Activated B cell treated with CpG ODN at 0.5 μM for 24 hours (primary cell): Measurements from ENCODE around the gene MAP3K20. TPM values are rescaled to one million over a fixed set of nuclear protein-coding genes. Genes with fewer than 3 reads are reported as not detected.
"Not testable (repeated sequence)": the region's sequence is repeated elsewhere in the genome, so short reads cannot be mapped to it uniquely, and the experiment has no call there.

Experiments
- ATAC-seq: fragments of 200-7000 bp; cut with Tn5 transposase; one replicate; pipeline ENCODE4 v1.10.0; 2021; ENCODE audit warnings: low read depth, mild to moderate bottlenecking, moderate library complexity
- CTCF ChIA-PET: fragments of 350-600 bp; sonication (Branson Sonifier 250); formaldehyde crosslinking; loops from one replicate; lab custom pipeline; 2021; ENCODE audit warnings: antibody characterized with exemption; lab: Charles Lee
- POLR2A ChIA-PET: fragments of 350-600 bp; sonication (Branson Sonifier 250); formaldehyde crosslinking; loops from one replicate; lab custom pipeline; 2021; ENCODE audit warnings: antibody characterized with exemption; lab: Charles Lee
- DNase-seq: peaks from one replicate; pipeline ENCODE4 v3.0.0; 2022
- H3K27ac Mint-ChIP-seq: one replicate; pipeline ENCODE4 v1.8.0; 2020; ENCODE audit warnings: mixed read lengths
- H3K27me3 Mint-ChIP-seq: one replicate; pipeline ENCODE4 v1.8.0; 2021; ENCODE audit warnings: mixed read lengths
- H3K36me3 Mint-ChIP-seq: one replicate; pipeline ENCODE4 v1.8.0; 2021; ENCODE audit warnings: low read depth, mixed read lengths
- H3K4me1 Mint-ChIP-seq: one replicate; pipeline ENCODE4 v1.8.0; 2021; ENCODE audit warnings: mixed read lengths
- H3K4me3 Mint-ChIP-seq: one replicate; pipeline ENCODE4 v1.8.0; 2020; ENCODE audit warnings: mild to moderate bottlenecking, mixed read lengths
- H3K9me3 Mint-ChIP-seq: one replicate; pipeline ENCODE4 v1.8.0; 2020; ENCODE audit warnings: mixed read lengths
- CTCF ChIP-seq: fragments of 200-600 bp; IDR thresholded peaks from one replicate; pipeline ENCODE4 v1.8.0; 2022; ENCODE audit warnings: antibody characterized with exemption, mild to moderate bottlenecking
- intact Hi-C: fragments of 100-400 bp; cut with micrococcal nuclease; formaldehyde crosslinking; loops from one replicate; pipeline ENCODE4 v1.15.1; 2024
- total RNA-seq: library from RNA; stranded (reverse); gene quantifications from 2 replicates; pipeline ENCODE4 v1.2.3, GENCODE V29; 2022

Gene MAP3K20
- total RNA-seq, 1 donor from 2014 or later: 8.7 TPM

GRCh38 chr2:173165443-173166238 lies 90.0 kb downstream of the MAP3K20 start:
- Mint-ChIP-seq H3K27ac (no peak overlapping the region), H3K27me3 (no peaks in the 10 kb centered on the region), H3K9me3 (no peaks in the 10 kb centered on the region), H3K36me3 (no peaks in the 10 kb centered on the region), H3K4me3 (no peak overlapping the region), H3K4me1 (no peaks in the 10 kb centered on the region)
- intact Hi-C loops: no loop called here
- ATAC-seq (no peak), DNase-seq (no peak)
- TF ChIP-seq CTCF: no peak
- ChIA-PET POLR2A (no interaction called here), CTCF (no interaction called here)

- Mint-ChIP-seq H3K36me3 (no peaks in the 10 kb centered on the region), H3K27me3 (no peaks in the 10 kb centered on the region), H3K27ac (no peak overlapping the region), H3K9me3 (peaks cover 2% of the 10 kb centered on the region), H3K4me3 (no peak overlapping the region), H3K4me1 (no peaks in the 10 kb centered on the region)
- TF ChIP-seq CTCF: no peak
- DNase-seq: no peak
- intact Hi-C loops: no loop called here
- CTCF ChIA-PET: interaction anchor here (1.0 kb wide), 1 partner anchor 145 kb away, joined by 3 read pairs; no protein-coding TSS in a partner anchor
- POLR2A ChIA-PET: no interaction called here
- ATAC-seq: no peak
These were observed 95.7 kb downstream of the MAP3K20 start for GRCh38 chr2:173171321-173171720.

- Mint-ChIP-seq H3K4me1 (no peaks in the 10 kb centered on the region), H3K36me3 (no peaks in the 10 kb centered on the region), H3K9me3 (peaks cover 2% of the 10 kb centered on the region), H3K27ac (no peak overlapping the region), H3K27me3 (no peaks in the 10 kb centered on the region), H3K4me3 (no peak overlapping the region)
- intact Hi-C loops: no loop called here
- DNase-seq (no peak), ATAC-seq (no peak)
- ChIA-PET CTCF (interaction anchor here (0.7 to 1.0 kb wide), 2 partner anchors 144 to 146 kb away, joined by 3 read pairs; no protein-coding TSS in a partner anchor), POLR2A (no interaction called here)
- no peak for TF ChIP-seq CTCF
These were observed 96.4 kb downstream of the MAP3K20 start for GRCh38 chr2:173171924-173172643.

GRCh38 chr2:173174339-173174738 lies 98.7 kb downstream of the MAP3K20 start:
- H3K27me3 Mint-ChIP-seq, H3K9me3 Mint-ChIP-seq, intact Hi-C loops: not testable (repeated sequence)

GRCh38 chr2:173175222-173175621 lies 99.6 kb downstream of the MAP3K20 start:
- Mint-ChIP-seq H3K4me1 (no peaks in the 10 kb centered on the region), H3K4me3 (no peak overlapping the region), H3K27ac (no peak overlapping the region), H3K36me3 (no peaks in the 10 kb centered on the region), H3K27me3 (no peaks in the 10 kb centered on the region), H3K9me3 (peaks cover 2% of the 10 kb centered on the region)
- intact Hi-C loops: no loop called here
- ChIA-PET POLR2A (no interaction called here), CTCF (no interaction called here)
- ATAC-seq: no peak
- no peak for DNase-seq
- no peak for TF ChIP-seq CTCF

More at GRCh38 chr2:173174339-173174738, 98.7 kb downstream of the MAP3K20 start:
- H3K36me3 Mint-ChIP-seq, H3K4me1 Mint-ChIP-seq, ATAC-seq, POLR2A ChIA-PET, H3K27ac Mint-ChIP-seq, DNase-seq, CTCF ChIA-PET, H3K4me3 Mint-ChIP-seq: not testable (repeated sequence)
